HG03432 (cell line): Measurements from ENCODE around the gene NAALADL2.
"Not testable (repeated sequence)": the region's sequence is repeated elsewhere in the genome, so short reads cannot be mapped to it uniquely, and the experiment has no call there.

ENCODE experiments used
- ATAC-seq: cut with Tn5 transposase; IDR thresholded peaks from one replicate; pipeline ENCODE4 v1.9.1; 2021; ENCODE audit warnings: mild to moderate bottlenecking, moderate library complexity; ENCODE audit not compliant: unreplicated experiment

The NAALADL2 gene

GRCh38 chr3:175068587-175068986 lies 209.5 kb downstream of the NAALADL2 start:
- ATAC-seq, result no peak

- no peak for ATAC-seq
Measured at GRCh38 chr3:175070946-175071345, 211.8 kb downstream of the NAALADL2 start.

GRCh38 chr3:175073219-175073905 lies 214.2 kb downstream of the NAALADL2 start:
- no peak for ATAC-seq

GRCh38 chr3:175075269-175075668 lies 216.1 kb downstream of the NAALADL2 start:
- ATAC-seq, result no peak

- no peak for ATAC-seq
Measured at GRCh38 chr3:175077216-175077615, 218.1 kb downstream of the NAALADL2 start.

- no peak for ATAC-seq
Measured at GRCh38 chr3:175082631-175083030, 223.5 kb downstream of the NAALADL2 start.

GRCh38 chr3:175087128-175087527 lies 228.0 kb downstream of the NAALADL2 start:
- ATAC-seq, result not testable (repeated sequence)

GRCh38 chr3:175088766-175089380 lies 229.7 kb downstream of the NAALADL2 start:
- no peak for ATAC-seq

- no peak for ATAC-seq
Measured at GRCh38 chr3:175091426-175092114, 232.4 kb downstream of the NAALADL2 start.

GRCh38 chr3:175093748-175094147 lies 234.6 kb downstream of the NAALADL2 start:
- no peak for ATAC-seq

- ATAC-seq, result no peak
Measured at GRCh38 chr3:175094344-175094743, 235.2 kb downstream of the NAALADL2 start.

GRCh38 chr3:175098644-175099043 lies 239.5 kb downstream of the NAALADL2 start:
- no peak for ATAC-seq

- no peak for ATAC-seq
Measured at GRCh38 chr3:175102161-175102560, 243.0 kb downstream of the NAALADL2 start.

GRCh38 chr3:175103298-175103697 lies 244.2 kb downstream of the NAALADL2 start:
- no peak for ATAC-seq

GRCh38 chr3:175105066-175105465 lies 245.9 kb downstream of the NAALADL2 start:
- ATAC-seq, result no peak

- no peak for ATAC-seq
Measured at GRCh38 chr3:175107231-175107630, 248.1 kb downstream of the NAALADL2 start.

- ATAC-seq, result no peak
Measured at GRCh38 chr3:175107995-175108394, 248.9 kb downstream of the NAALADL2 start.

GRCh38 chr3:175108613-175109151 lies 249.5 kb downstream of the NAALADL2 start:
- no peak for ATAC-seq

- ATAC-seq, result no peak
Measured at GRCh38 chr3:175111036-175111435, 251.9 kb downstream of the NAALADL2 start.

GRCh38 chr3:175118382-175118941 lies 259.3 kb downstream of the NAALADL2 start:
- no peak for ATAC-seq

- no peak for ATAC-seq
Measured at GRCh38 chr3:175121225-175121624, 262.1 kb downstream of the NAALADL2 start.
